Measurements from ENCODE around the gene GSDMA.

DNA sequence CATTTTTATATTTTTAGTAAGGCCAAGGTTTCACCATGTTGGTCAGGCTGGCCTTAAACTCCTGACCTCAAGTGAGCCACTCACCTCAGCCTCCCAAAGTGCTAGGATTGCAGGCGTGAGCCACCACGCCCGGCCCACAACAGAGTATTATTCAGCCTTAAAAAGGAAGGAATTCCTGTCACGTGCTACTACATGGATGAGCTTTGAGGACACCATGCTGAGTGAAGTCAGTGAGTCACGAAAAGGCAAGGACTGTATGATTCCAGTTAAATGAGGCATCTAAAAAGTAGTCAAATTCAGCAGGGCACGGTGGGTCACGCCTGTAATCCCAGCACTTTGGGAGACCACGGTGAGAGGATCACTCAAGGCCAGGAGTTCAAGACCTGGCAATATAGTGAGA is 62.1 kb downstream of the GSDMA start:
- TF ChIP-seq POLR2AphosphoS5 (IDR thresholded peaks at IDR 0.05) = no peak
- no peak for TF ChIP-seq EP300 (IDR thresholded peaks at IDR 0.05)

Measured in suprapubic skin (tissue), 4 donors.